Measurements from ENCODE around the gene TEX2. TPM values are rescaled to one million over a fixed set of nuclear protein-coding genes. Genes with fewer than 3 reads are reported as not detected.

TEX2 gene
- polyA plus RNA-seq, 3 donors: 6.5 to 8.7 (median 7.8) TPM

DNA sequence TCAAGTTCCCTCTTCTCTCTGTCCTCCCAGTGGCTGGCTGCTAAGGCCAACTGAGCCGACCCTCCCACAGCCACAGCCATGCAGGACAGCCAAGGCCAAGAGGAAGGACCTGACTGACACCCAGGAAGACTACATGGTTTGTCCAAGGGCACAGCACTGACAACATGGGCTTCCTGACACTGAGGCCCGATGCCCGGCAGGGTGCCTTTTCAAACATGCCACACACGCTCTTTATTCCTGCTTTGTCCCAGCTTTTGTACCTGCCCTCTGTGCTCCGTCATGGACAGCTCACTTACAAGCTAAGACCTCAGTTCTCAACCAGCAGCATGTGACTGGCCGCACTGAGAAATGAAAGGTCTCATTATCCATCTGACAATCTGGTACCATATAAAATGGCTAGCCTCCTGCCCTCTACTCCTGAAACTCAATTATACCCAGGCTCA lies 45.8 kb downstream of the TEX2 start:
- no peak overlapping the region for H3K4me3 ChIP-seq (replicated peaks in 1 of 3; ENCODE audit: low read depth in 2 of 3, low read length in 3 of 3)
- no peak overlapping the region for H3K9ac ChIP-seq (ENCODE audit: insufficient read depth, low read length, poor library complexity, severe bottlenecking)
- Mint-ChIP-seq H3K27me3 (ENCODE audit: low read depth in 3 of 3) (peaks cover 0 to 6% (median 0%) of the 10 kb centered on the region in 3 donors), H3K4me1 (peaks cover 47% of the 10 kb centered on the region), H3K27ac (peak overlapping the region in 6 of 7 donors; percentile 21 to 91 (median 58)), H3K9me3 (peaks cover 0 to 2% (median 0%) of the 10 kb centered on the region in 7 donors), H3K36me3 (peaks cover 25 to 27% of the 10 kb centered on the region in 2 donors), H3K4me3 (no peak overlapping the region)
- peaks cover 5% of the 10 kb centered on the region for H4K20me1 ChIP-seq (ENCODE audit: insufficient read depth, low read length)
- H3K4me1 ChIP-seq (ENCODE audit: control insufficient read depth in 1 of 2, insufficient read depth in 2 of 2, low read length in 2 of 2): peaks cover 19 to 36% of the 10 kb centered on the region in 2 donors
- no peaks in the 10 kb centered on the region for H3K27me3 ChIP-seq (ENCODE audit: control insufficient read depth in 2 of 2, insufficient read depth in 2 of 2, low read length in 2 of 2)
- WGBS (ENCODE audit: insufficient coverage): 76% methylated on average over 6 of the region's 6 CpGs
- peak overlapping the region in 1 of 2 donors; percentile 39 for H3K27ac ChIP-seq (ENCODE audit: low read depth in 1 of 2, low read length in 2 of 2)
- H3K36me3 ChIP-seq (replicated peaks in 1 of 2; ENCODE audit: control insufficient read depth in 1 of 2, insufficient read depth in 2 of 2, low read length in 2 of 2): peaks cover 13 to 21% of the 10 kb centered on the region in 2 donors
- TF ChIP-seq CTCF (IDR thresholded peaks at IDR 0.05): no peak
- no peak overlapping the region for H3K4me2 ChIP-seq (replicated peaks; ENCODE audit: extremely low read depth, low read length, poor library complexity, severe bottlenecking)
- H3K79me2 ChIP-seq (ENCODE audit: insufficient read depth, low read length): peaks cover 97% of the 10 kb centered on the region
- intact Hi-C loops (cut with micrococcal nuclease): loop anchor here in 1 of 2 donors (5.0 kb wide), 1 partner anchor 35 kb away; no protein-coding TSS in a partner anchor
- peak overlapping the region; percentile 23 for H2AFZ ChIP-seq (ENCODE audit: insufficient read depth, low read depth, low read length, poor library complexity, severe bottlenecking)
- DNase-seq: no peak
- H3K9me3 ChIP-seq (replicated peaks in 1 of 2; ENCODE audit: control insufficient read depth in 1 of 2, insufficient read depth in 1 of 2, low read length in 2 of 2): no peaks in the 10 kb centered on the region

- WGBS (ENCODE audit: insufficient coverage): 60% methylated on average over 7 of the region's 11 CpGs
- Histone ChIP-seq H3K9me3 (replicated peaks in 1 of 2; ENCODE audit: control insufficient read depth in 1 of 2, insufficient read depth in 1 of 2, low read length in 2 of 2) (no peaks in the 10 kb centered on the region), H3K4me1 (ENCODE audit: control insufficient read depth in 1 of 2, insufficient read depth in 2 of 2, low read length in 2 of 2) (peaks cover 19 to 34% of the 10 kb centered on the region in 2 donors), H3K4me3 (replicated peaks in 1 of 3; ENCODE audit: low read depth in 2 of 3, low read length in 3 of 3) (no peak overlapping the region), H3K9ac (ENCODE audit: insufficient read depth, low read length, poor library complexity, severe bottlenecking) (no peak overlapping the region), H3K27me3 (ENCODE audit: control insufficient read depth in 2 of 2, insufficient read depth in 2 of 2, low read length in 2 of 2) (no peaks in the 10 kb centered on the region), H3K4me2 (replicated peaks; ENCODE audit: extremely low read depth, low read length, poor library complexity, severe bottlenecking) (no peak overlapping the region), H3K36me3 (replicated peaks in 1 of 2; ENCODE audit: control insufficient read depth in 1 of 2, insufficient read depth in 2 of 2, low read length in 2 of 2) (peaks cover 19 to 27% of the 10 kb centered on the region in 2 donors), H2AFZ (ENCODE audit: insufficient read depth, low read depth, low read length, poor library complexity, severe bottlenecking) (peak overlapping the region; percentile 23), H3K79me2 (ENCODE audit: insufficient read depth, low read length) (peaks cover 97% of the 10 kb centered on the region), H4K20me1 (ENCODE audit: insufficient read depth, low read length) (peaks cover 5% of the 10 kb centered on the region), H3K27ac (ENCODE audit: low read depth in 1 of 2, low read length in 2 of 2) (peak overlapping the region in 1 of 2 donors; percentile 39)
- intact Hi-C loops (cut with micrococcal nuclease): loop anchor here in 1 of 2 donors (5.0 kb wide), 1 partner anchor 34 kb away; no protein-coding TSS in a partner anchor
- peak overlapping the region; percentile 23 to 91 (median 64) for H3K27ac Mint-ChIP-seq
- no peak for TF ChIP-seq CTCF (IDR thresholded peaks at IDR 0.05)
- peaks cover 30 to 31% of the 10 kb centered on the region in 2 donors for H3K36me3 Mint-ChIP-seq
- H3K4me3 Mint-ChIP-seq: no peak overlapping the region
- peaks cover 0 to 6% (median 0%) of the 10 kb centered on the region in 3 donors for H3K27me3 Mint-ChIP-seq (ENCODE audit: low read depth in 3 of 3)
- peaks cover 43% of the 10 kb centered on the region for H3K4me1 Mint-ChIP-seq
- no peak for DNase-seq
- H3K9me3 Mint-ChIP-seq: peaks cover 0 to 2% (median 0%) of the 10 kb centered on the region in 7 donors
Observed at GRCh38 chr17:64216338-64217248, 46.5 kb downstream of the TEX2 start.

Measured in CD14-positive monocyte (primary cell).